ENCODE measurements around the gene CEP131.

The CEP131 gene

DNA sequence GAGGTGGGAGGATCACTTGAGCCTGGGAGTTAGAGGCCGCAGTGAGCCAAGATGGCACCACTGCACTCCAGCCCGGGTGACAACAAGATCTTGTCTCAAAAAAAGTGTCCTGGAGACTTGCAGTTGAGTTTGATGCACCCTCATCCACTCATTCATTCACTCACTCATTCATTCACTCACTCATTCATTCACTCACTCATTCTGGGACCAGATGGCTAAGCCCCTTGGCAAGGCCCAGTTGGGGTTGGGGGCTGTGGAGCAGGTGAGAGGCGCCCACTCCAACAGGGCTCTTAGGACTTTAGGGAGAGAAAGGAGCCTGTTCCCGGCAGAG lies 55.6 kb downstream of the CEP131 start:
- no peak for TF ChIP-seq CTCF (IDR thresholded peaks at IDR 0.05; ENCODE audit: extremely low read depth, missing control alignments)
- DNase-seq (ENCODE audit: low spot score), result no peak

DNA sequence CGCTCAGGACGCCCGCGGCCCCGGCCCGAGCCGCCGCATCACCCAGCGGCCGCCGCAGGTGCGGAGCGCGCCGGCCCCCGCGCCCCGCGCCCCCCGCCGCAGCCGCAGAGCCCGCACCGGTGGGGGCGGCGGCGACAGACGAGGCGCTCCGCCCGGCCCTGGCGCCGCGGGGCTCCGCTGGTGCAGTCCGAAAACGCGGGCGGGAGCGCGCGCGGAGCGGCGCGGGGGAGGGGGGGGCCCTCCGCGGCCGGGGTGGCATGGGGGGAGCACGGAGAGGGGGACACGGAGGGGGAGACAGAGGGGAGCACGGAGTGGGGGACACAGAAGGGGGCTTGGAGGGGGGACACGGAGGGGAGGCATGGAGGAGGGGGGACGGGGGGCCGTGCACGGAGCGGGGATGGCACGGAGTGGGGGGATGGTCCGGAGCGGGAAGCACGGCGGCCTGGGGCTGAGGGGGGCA lies 56.7 kb downstream of the CEP131 start, which contains the start of gene AATK:
Gene AATK (minus strand): TSS at position 189 of the 460 bp plus-strand sequence. CDS start 229 bp downstream, outside the sequence.
- no peak for DNase-seq (ENCODE audit: low spot score)
- TF ChIP-seq CTCF (IDR thresholded peaks at IDR 0.05; ENCODE audit: extremely low read depth, missing control alignments), result no peak

DNA sequence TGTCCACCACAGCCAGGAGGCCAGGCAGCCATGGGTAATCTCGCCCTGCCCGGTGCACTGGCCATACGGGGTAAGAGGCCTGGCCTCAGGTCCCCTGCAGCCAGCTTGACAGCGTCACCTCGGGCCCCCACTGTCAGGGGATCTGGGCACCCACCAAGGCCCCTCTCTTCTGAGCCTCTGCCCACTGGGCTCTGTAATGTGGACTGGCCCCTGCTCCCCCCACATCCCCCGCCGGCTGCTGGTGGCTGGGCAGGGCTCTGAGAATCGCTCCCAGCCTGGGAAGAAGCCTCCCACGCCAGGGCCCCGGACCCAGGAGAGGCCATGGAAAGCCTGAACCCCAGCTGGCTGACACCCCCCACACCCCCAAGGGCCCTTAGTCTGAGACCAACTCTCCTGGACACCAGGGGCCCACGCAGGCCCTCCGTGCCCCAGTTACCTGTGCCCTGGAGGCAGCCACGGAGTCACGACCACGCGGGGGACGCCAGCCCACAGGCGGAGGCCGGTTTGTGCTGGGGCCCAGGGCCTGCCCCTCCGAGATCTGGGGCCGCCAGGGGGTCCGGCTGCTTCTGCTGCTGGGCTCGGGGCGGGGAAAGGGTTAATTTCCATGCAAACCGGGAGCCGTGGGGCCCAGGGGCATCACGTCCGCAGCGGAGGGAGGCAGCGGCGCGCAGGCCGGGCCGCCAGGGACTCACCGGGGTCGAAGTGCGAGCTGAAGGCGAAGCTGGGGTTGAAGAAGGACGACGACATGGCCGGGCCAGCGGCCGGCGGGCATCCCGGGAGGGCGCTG lies 57.3 kb downstream of the CEP131 start, which contains the start of gene PVALEF:
Gene PVALEF (plus strand): TSS at position 262 of the 787 bp plus-strand sequence. CDS start 15,720 bp downstream, outside the sequence.
- DNase-seq (ENCODE audit: low spot score), result no peak

DNA sequence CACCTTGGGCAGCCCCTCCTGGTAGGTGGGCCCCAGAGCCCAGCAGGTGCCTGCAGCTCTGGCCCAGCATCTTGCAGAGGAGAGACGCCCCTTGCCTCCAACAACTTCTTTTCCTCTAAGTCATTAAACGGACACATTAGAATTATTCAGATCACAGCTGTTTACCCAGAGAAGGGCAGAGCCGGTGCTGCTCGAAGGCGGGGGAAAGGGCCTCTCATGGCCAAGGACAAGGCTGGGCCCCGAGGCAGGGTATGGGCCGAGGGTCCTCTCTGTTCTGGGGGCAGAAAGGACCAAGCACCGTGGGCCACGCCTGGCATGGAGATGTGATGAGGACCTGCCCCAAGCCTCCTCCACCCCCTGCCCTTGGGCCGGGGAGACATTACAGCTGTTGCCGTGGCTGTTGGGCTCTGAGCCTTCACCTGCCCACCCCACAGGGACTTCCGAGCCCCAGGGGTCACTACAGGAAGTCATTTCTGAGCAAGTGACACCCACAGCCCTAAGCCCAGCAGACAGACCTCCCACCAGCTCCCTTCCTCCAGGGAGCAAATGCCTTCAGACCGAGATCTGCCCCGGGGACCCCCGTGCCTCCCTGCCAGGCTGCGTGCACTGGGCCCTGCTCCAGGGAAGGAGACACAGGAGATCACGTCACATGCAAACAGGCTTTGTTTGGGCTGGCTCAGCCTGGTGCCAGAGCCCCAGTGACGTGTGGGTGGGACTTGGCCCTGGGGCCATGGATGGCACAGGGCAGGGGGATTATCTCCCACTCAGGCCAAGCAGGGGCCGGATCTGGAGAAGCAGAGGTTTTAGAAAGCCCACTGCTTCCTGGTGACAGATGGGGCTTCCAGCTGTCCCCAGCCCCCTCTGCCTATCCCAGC lies 58.2 kb downstream of the CEP131 start:
- TF ChIP-seq CTCF (IDR thresholded peaks at IDR 0.05; ENCODE audit: extremely low read depth, missing control alignments), result no peak
- no peak for DNase-seq (ENCODE audit: low spot score)

More for the DNA sequence above, 57.3 kb downstream of the CEP131 start, which contains the start of gene PVALEF:
- TF ChIP-seq CTCF (IDR thresholded peaks at IDR 0.05; ENCODE audit: extremely low read depth, missing control alignments), result no peak

- DNase-seq (ENCODE audit: low spot score), result no peak
- TF ChIP-seq CTCF (IDR thresholded peaks at IDR 0.05; ENCODE audit: extremely low read depth, missing control alignments), result no peak
Observed at GRCh38 chr17:81163703-81164370, 58.9 kb downstream of the CEP131 start.

GRCh38 chr17:81163051-81163695 lies 59.6 kb downstream of the CEP131 start:
- TF ChIP-seq CTCF (IDR thresholded peaks at IDR 0.05; ENCODE audit: extremely low read depth, missing control alignments), result no peak
- DNase-seq (ENCODE audit: low spot score), result no peak

Data from GM20000 (cell line).